HepG2 (cell line): ENCODE results near the gene MTHFD1L.

Experiments
- CENPT ChIP-seq: sonication (generic); formaldehyde crosslinking; IDR thresholded peaks from 2 replicates; pipeline ENCODE4 v1.8.0; 2022; ENCODE audit warnings: low read depth, mild to moderate bottlenecking, moderate library complexity, missing genetic modification reagents
- CHD4 ChIP-seq: fragments of 200-600 bp; sonication (generic); IDR thresholded peaks from 2 replicates; pipeline ENCODE4 v1.7.0; 2017; ENCODE audit warnings: mild to moderate bottlenecking, low read length, borderline replicate concordance
- ERF ChIP-seq: IDR thresholded peaks from 2 replicates; pipeline ENCODE4 v1.6.1; 2018; ENCODE audit warnings: missing biosample characterization, missing genetic modification reagents
- HINFP ChIP-seq: sonication (generic); formaldehyde crosslinking; IDR thresholded peaks from 2 replicates; pipeline ENCODE4 v1.4.0; 2020; ENCODE audit warnings: low read depth, mild to moderate bottlenecking, missing genetic modification reagents
- KDM1A ChIP-seq: IDR thresholded peaks from 2 replicates; pipeline ENCODE4 v1.6.1; 2016; ENCODE audit warnings: missing compliant biosample characterization
- MXD4 ChIP-seq: IDR thresholded peaks from 2 replicates; pipeline ENCODE4 v1.6.1; 2016; ENCODE audit warnings: mild to moderate bottlenecking, missing biosample characterization, missing genetic modification reagents
- MYC ChIP-seq: sonication (generic); formaldehyde crosslinking; IDR thresholded peaks from 2 replicates; pipeline ENCODE4 v1.9.0; 2021; ENCODE audit warnings: missing genetic modification reagents, borderline replicate concordance
- SNAI1 ChIP-seq: sonication (generic); formaldehyde crosslinking; IDR thresholded peaks from 2 replicates; pipeline ENCODE4 v1.5.0; 2020; ENCODE audit warnings: mild to moderate bottlenecking, missing genetic modification reagents, borderline replicate concordance
- TGIF2 ChIP-seq: IDR thresholded peaks from 2 replicates; pipeline ENCODE4 v1.6.1; 2016; ENCODE audit warnings: control low read depth, missing compliant biosample characterization
- ZBTB7B ChIP-seq: sonication (generic); formaldehyde crosslinking; IDR thresholded peaks from 2 replicates; pipeline ENCODE4 v1.4.0; 2020; ENCODE audit warnings: missing genetic modification reagents
- ZSCAN29 ChIP-seq: sonication (generic); formaldehyde crosslinking; conservative IDR thresholded peaks from 2 replicates; pipeline ENCODE4 v1.4.0; 2020; ENCODE audit warnings: mild to moderate bottlenecking, missing genetic modification reagents
- TF ChIP-seq, protein P1 (sequence below): sonication (generic); formaldehyde crosslinking; IDR thresholded peaks from 2 replicates; pipeline ENCODE4 v1.5.0; 2020; ENCODE audit warnings: mild to moderate bottlenecking, missing genetic modification reagents
- TF ChIP-seq, protein P2 (sequence below): IDR thresholded peaks from 2 replicates; pipeline ENCODE4 v1.6.1; 2016; ENCODE audit warnings: missing compliant biosample characterization, missing genetic modification reagents, borderline replicate concordance
- TF ChIP-seq, protein P3 (sequence below), 2 experiments: IDR thresholded peaks; 2 replicates each; pipeline ENCODE4 v1.6.1; 2011 to 2012; ENCODE audit warnings: low read length in 2 of 2, borderline replicate concordance in 1 of 2, low read depth in 1 of 2, mild to moderate bottlenecking in 1 of 2, moderate library complexity in 1 of 2

DNA sequence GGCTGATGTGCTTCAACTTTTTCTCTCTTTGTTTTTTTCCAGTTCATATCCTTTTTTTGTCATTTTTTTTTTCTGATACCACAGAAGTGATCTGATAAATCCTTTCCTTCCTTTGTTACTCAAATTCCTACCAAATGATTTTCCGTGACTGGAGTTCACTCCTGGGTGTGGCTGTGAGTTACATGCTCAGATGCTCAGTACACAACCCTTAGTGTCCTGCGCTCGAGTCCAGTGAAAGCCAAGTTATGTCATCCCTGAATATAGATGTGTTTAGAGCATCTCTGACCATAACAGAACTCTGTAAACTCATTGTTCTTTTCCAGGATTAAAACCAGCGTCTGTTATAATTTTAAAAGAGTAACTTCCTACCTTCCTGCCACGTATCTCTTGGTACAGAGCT, 227.1 kb downstream of the MTHFD1L start:
- TF ChIP-seq HINFP (CRISPR knock-in tag) (no peak), ERF (CRISPR knock-in tag) (no peak), SNAI1 (no peak), ZBTB7B (no peak), MXD4 (CRISPR knock-in tag) (no peak), TGIF2 (CRISPR knock-in tag) (no peak), KDM1A (CRISPR knock-in tag) (no peak), CHD4 (no peak), MYC (CRISPR knock-in tag) (no peak), CENPT (CRISPR knock-in tag) (no peak), ZSCAN29 (CRISPR knock-in tag) (no peak)
- TF ChIP-seq, protein P1, sequence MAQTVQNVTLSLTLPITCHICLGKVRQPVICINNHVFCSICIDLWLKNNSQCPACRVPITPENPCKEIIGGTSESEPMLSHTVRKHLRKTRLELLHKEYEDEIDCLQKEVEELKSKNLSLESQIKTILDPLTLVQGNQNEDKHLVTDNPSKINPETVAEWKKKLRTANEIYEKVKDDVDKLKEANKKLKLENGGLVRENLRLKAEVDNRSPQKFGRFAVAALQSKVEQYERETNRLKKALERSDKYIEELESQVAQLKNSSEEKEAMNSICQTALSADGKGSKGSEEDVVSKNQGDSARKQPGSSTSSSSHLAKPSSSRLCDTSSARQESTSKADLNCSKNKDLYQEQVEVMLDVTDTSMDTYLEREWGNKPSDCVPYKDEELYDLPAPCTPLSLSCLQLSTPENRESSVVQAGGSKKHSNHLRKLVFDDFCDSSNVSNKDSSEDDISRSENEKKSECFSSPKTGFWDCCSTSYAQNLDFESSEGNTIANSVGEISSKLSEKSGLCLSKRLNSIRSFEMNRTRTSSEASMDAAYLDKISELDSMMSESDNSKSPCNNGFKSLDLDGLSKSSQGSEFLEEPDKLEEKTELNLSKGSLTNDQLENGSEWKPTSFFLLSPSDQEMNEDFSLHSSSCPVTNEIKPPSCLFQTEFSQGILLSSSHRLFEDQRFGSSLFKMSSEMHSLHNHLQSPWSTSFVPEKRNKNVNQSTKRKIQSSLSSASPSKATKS (CRISPR knock-in tag): no peak
- TF ChIP-seq, protein P2, sequence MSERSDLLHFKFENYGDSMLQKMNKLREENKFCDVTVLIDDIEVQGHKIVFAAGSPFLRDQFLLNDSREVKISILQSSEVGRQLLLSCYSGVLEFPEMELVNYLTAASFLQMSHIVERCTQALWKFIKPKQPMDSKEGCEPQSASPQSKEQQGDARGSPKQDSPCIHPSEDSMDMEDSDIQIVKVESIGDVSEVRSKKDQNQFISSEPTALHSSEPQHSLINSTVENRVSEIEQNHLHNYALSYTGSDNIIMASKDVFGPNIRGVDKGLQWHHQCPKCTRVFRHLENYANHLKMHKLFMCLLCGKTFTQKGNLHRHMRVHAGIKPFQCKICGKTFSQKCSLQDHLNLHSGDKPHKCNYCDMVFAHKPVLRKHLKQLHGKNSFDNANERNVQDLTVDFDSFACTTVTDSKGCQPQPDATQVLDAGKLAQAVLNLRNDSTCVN: no peak
- TF ChIP-seq, protein P3, sequence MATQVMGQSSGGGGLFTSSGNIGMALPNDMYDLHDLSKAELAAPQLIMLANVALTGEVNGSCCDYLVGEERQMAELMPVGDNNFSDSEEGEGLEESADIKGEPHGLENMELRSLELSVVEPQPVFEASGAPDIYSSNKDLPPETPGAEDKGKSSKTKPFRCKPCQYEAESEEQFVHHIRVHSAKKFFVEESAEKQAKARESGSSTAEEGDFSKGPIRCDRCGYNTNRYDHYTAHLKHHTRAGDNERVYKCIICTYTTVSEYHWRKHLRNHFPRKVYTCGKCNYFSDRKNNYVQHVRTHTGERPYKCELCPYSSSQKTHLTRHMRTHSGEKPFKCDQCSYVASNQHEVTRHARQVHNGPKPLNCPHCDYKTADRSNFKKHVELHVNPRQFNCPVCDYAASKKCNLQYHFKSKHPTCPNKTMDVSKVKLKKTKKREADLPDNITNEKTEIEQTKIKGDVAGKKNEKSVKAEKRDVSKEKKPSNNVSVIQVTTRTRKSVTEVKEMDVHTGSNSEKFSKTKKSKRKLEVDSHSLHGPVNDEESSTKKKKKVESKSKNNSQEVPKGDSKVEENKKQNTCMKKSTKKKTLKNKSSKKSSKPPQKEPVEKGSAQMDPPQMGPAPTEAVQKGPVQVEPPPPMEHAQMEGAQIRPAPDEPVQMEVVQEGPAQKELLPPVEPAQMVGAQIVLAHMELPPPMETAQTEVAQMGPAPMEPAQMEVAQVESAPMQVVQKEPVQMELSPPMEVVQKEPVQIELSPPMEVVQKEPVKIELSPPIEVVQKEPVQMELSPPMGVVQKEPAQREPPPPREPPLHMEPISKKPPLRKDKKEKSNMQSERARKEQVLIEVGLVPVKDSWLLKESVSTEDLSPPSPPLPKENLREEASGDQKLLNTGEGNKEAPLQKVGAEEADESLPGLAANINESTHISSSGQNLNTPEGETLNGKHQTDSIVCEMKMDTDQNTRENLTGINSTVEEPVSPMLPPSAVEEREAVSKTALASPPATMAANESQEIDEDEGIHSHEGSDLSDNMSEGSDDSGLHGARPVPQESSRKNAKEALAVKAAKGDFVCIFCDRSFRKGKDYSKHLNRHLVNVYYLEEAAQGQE (IDR thresholded peaks at IDR 0.05; ENCODE audit: borderline replicate concordance in 1 of 2, low read depth in 1 of 2, low read length in 2 of 2): no peak
